HepG2 (cell line): ENCODE measurements around the gene FMN2. TPM values are rescaled to one million over a fixed set of nuclear protein-coding genes. Genes with fewer than 3 reads are reported as not detected.

Experiments
- ATAC-seq: fragments of 200-7000 bp; cut with Tn5 transposase; 3 replicates; pipeline ENCODE4 v1.9.1; 2020; ENCODE audit warnings: mild to moderate bottlenecking, moderate library complexity
- BruUV-seq: library from RNA; stranded (reverse); fragments of 400-500 nt; replicated peaks from 2 replicates; lab custom pipeline; 2021; lab: Mats Ljungman, UMichigan
- CTCF ChIA-PET: fragments of 300-600 bp; formaldehyde crosslinking; extraction: SDS; loops from one replicate; lab custom pipeline; 2021; ENCODE audit warnings: low total read pairs, inconsistent platforms, low intra/inter-chr PET ratio; lab: Yijun Ruan, JAX
- POLR2A ChIA-PET: fragments of 350-600 bp; sonication (Branson Sonifier 250); formaldehyde crosslinking; loops from one replicate; lab custom pipeline; 2020; ENCODE audit warnings: antibody characterized with exemption, inconsistent platforms; lab: Yijun Ruan, JAX
- DNase-seq: peaks from one replicate; pipeline ENCODE4 v3.0.0-alpha.2; 2015; ENCODE audit warnings: low spot score
- FAIRE-seq: peaks from 3 replicates; lab custom pipeline; 2011; peaks lifted over from hg19 to GRCh38; lab: Jason Lieb, UNC
- H2AFZ ChIP-seq: one replicate; pipeline ENCODE4 v1.6.1; 2011; ENCODE audit warnings: low read length, inconsistent platforms
- H3K27ac ChIP-seq: fragments of 300-600 bp; 3 replicates; pipeline ENCODE4 v1.8.0; 2011; ENCODE audit warnings: mixed run types, mild to moderate bottlenecking, mixed read lengths, low read length, inconsistent platforms; ENCODE audit not compliant: insufficient read depth; ENCODE audit errors: extremely low read length
- H3K27me3 ChIP-seq, 2 experiments: fragments of 200-600 bp in 1 of 2; 2 replicates in 1 of 2; 3 replicates in 1 of 2; pipeline versions ENCODE4 v1.6.0 to v1.8.0; 2011; ENCODE audit warnings: low read length in 2 of 2, mild to moderate bottlenecking in 2 of 2, moderate library complexity in 2 of 2, inconsistent platforms in 1 of 2; ENCODE audit not compliant: insufficient read depth in 2 of 2, control insufficient read depth in 1 of 2
- H3K36me3 ChIP-seq, 2 experiments: fragments of 200-600 bp in 1 of 2; replicated peaks in 1 of 2; 2 replicates in 1 of 2; 3 replicates in 1 of 2; pipeline versions ENCODE4 v1.5.1 to v1.8.0; 2011; ENCODE audit warnings: low read length in 2 of 2, inconsistent platforms in 1 of 2; ENCODE audit not compliant: insufficient read depth in 2 of 2, control insufficient read depth in 1 of 2
- H3K4me1 ChIP-seq: 2 replicates; pipeline ENCODE4 v1.5.1; 2012; ENCODE audit warnings: low read length, inconsistent platforms; ENCODE audit not compliant: insufficient read depth
- H3K4me2 ChIP-seq: 2 replicates; pipeline ENCODE4 v1.6.0; 2011; ENCODE audit warnings: low read depth, low read length, inconsistent platforms
- H3K4me3 ChIP-seq, 3 experiments: fragments of 200-600 bp in 1 of 3; sonication (generic), shearing (Covaris generic) in 1 of 3; replicated peaks in 1 of 3; 2 replicates each; pipeline ENCODE4 v1.5.1; 2011 to 2016; ENCODE audit warnings: low read length in 3 of 3, inconsistent platforms in 2 of 3, low read depth in 2 of 3, mild to moderate bottlenecking in 2 of 3, control low read depth in 1 of 3, mixed read lengths in 1 of 3; ENCODE audit not compliant: insufficient read depth in 1 of 3
- H3K79me2 ChIP-seq: one replicate; pipeline ENCODE4 v1.6.1; 2011; ENCODE audit warnings: low read length, inconsistent platforms; ENCODE audit not compliant: insufficient read depth
- H3K9ac ChIP-seq: 2 replicates; pipeline ENCODE4 v1.6.0; 2011; ENCODE audit warnings: mild to moderate bottlenecking, low read depth, low read length, inconsistent platforms; ENCODE audit not compliant: insufficient read depth
- H3K9me3 ChIP-seq: 2 replicates; pipeline ENCODE4 v1.5.1; 2012; ENCODE audit warnings: mild to moderate bottlenecking, low read length
- H4K20me1 ChIP-seq: 2 replicates; pipeline ENCODE4 v1.6.0; 2011; ENCODE audit warnings: inconsistent platforms, mild to moderate bottlenecking, low read length, moderate library complexity; ENCODE audit not compliant: insufficient read depth
- HNF4A ChIP-seq: sonication (generic); formaldehyde crosslinking; IDR thresholded peaks from 2 replicates; pipeline ENCODE4 v1.4.0; 2020; ENCODE audit warnings: missing genetic modification reagents
- KLF16 ChIP-seq, 2 experiments: sonication (generic) in 1 of 2; formaldehyde crosslinking in 1 of 2; IDR thresholded peaks; 2 replicates each; pipeline versions ENCODE4 v1.6.1 to v1.8.0; 2016 to 2023; ENCODE audit warnings: missing genetic modification reagents in 2 of 2, missing compliant biosample characterization in 1 of 2
- SATB2 ChIP-seq: sonication (generic); formaldehyde crosslinking; IDR thresholded peaks from 2 replicates; pipeline ENCODE4 v1.5.0; 2020; ENCODE audit warnings: missing genetic modification reagents
- ZNF207 ChIP-seq: fragments of 450-650 bp; IDR thresholded peaks from 2 replicates; pipeline ENCODE4 v1.6.1; 2016; ENCODE audit warnings: antibody characterized with exemption, borderline replicate concordance
- ZNF317 ChIP-seq: sonication (generic); formaldehyde crosslinking; IDR thresholded peaks from 2 replicates; pipeline ENCODE4 v1.5.0; 2020; ENCODE audit warnings: mild to moderate bottlenecking, missing genetic modification reagents
- ZNF335 ChIP-seq: sonication (generic); formaldehyde crosslinking; IDR thresholded peaks from 2 replicates; pipeline ENCODE4 v1.4.0; 2020; ENCODE audit warnings: missing genetic modification reagents
- ZNF766 ChIP-seq: sonication (generic); formaldehyde crosslinking; IDR thresholded peaks from 2 replicates; pipeline ENCODE4 v1.5.0; 2020; ENCODE audit warnings: missing genetic modification reagents, borderline replicate concordance
- WGBS: methylation state at CpG from one replicate; pipeline ENCODE4 v1.1.6; 2017; ENCODE audit warnings: low lambda C conversion rate; 5-methylcytosine and 5-hydroxymethylcytosine counted together
- in situ Hi-C: cut with HindIII; loops from 2 replicates; pipeline ENCODE4 v1.10.0; 2017; ENCODE audit warnings: low pct_unique_long_range_greater_than_20kb; ENCODE audit not compliant: extremely low pct_ligation_motif_present
- intact Hi-C: fragments of 100-400 bp; cut with micrococcal nuclease; formaldehyde crosslinking; loops from one replicate; pipeline ENCODE4 v1.10.0; 2022; ENCODE audit not compliant: unreplicated experiment
- polyA plus RNA-seq, 8 experiments: library from polyadenylated mRNA; depleted of rRNA in 3 of 8; stranded (reverse) in 7 of 8; unstranded in 1 of 8; fragments of >200 nt; fragmentation: Illumina TruSeq in 4 of 8; extraction: Trizol in 4 of 8; gene quantifications; 2 replicates each; pipeline versions ENCODE4 v1.2.1 to v1.2.3, GENCODE V29; 2011 to 2016; ENCODE audit warnings: low read depth in 4 of 8, missing spikeins in 1 of 8, mixed read lengths in 1 of 8; ENCODE audit not compliant: insufficient read depth in 1 of 8
- total RNA-seq, 5 experiments: library from RNA; depleted of rRNA; stranded (reverse); fragments of >200 nt; fragmentation: Illumina TruSeq; extraction: Trizol; gene quantifications; 2 replicates each; pipeline ENCODE4 v1.2.3, GENCODE V29; 2016; ENCODE audit warnings: low read depth in 1 of 5
- TF ChIP-seq, protein P1 (sequence below): sonication (generic); formaldehyde crosslinking; IDR thresholded peaks from 2 replicates; pipeline ENCODE4 v1.4.0; 2020; ENCODE audit warnings: mild to moderate bottlenecking, missing genetic modification reagents
- TF ChIP-seq, protein P2 (sequence below): sonication (generic); formaldehyde crosslinking; IDR thresholded peaks from 2 replicates; pipeline ENCODE4 v1.9.0; 2021; ENCODE audit warnings: missing genetic modification reagents, mild to moderate bottlenecking, borderline replicate concordance
- TF ChIP-seq, protein P3 (sequence below): fragments of 450-650 bp; IDR thresholded peaks from 2 replicates; pipeline ENCODE4 v1.6.1; 2017; ENCODE audit warnings: mild to moderate bottlenecking
- TF ChIP-seq, protein P4 (sequence below): sonication (generic); formaldehyde crosslinking; conservative IDR thresholded peaks from 2 replicates; pipeline ENCODE4 v1.5.0; 2020; ENCODE audit warnings: missing genetic modification reagents

Gene FMN2
- total and polyA plus RNA-seq, 2 of the 13 experiments (the other 11 are each of a cell fraction or from before 2014, with no cell fraction given) = not detected

DNA sequence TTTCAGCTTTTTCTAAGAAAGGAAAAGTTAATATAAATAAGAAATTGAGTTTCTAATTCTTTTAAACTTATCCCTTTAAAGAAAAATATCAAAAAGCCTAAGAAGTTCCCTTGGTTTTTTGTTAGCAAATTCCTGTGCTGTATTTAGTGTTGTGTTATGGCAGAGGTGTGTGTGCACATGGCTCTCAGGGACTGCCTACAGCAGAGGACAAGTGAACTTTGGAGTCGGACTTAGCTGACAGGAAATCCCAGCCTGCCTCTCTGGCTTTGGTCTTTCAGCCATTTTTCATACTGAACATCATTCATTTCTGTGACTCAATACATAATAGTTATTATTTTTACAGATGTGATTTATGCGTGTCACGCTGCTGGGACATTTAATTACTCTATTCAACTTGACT, 149.6 kb downstream of the FMN2 start:
- 46% methylated on average over 3 of the region's 3 CpGs for WGBS
- no peak overlapping the region for H3K9ac ChIP-seq
- H3K27me3 ChIP-seq = no peaks in the 10 kb centered on the region; a peak in 1 of 5 replicates
- TF ChIP-seq, protein P1, sequence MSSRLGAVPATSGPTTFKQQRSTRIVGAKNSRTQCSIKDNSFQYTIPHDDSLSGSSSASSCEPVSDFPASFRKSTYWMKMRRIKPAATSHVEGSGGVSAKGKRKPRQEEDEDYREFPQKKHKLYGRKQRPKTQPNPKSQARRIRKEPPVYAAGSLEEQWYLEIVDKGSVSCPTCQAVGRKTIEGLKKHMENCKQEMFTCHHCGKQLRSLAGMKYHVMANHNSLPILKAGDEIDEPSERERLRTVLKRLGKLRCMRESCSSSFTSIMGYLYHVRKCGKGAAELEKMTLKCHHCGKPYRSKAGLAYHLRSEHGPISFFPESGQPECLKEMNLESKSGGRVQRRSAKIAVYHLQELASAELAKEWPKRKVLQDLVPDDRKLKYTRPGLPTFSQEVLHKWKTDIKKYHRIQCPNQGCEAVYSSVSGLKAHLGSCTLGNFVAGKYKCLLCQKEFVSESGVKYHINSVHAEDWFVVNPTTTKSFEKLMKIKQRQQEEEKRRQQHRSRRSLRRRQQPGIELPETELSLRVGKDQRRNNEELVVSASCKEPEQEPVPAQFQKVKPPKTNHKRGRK (CRISPR knock-in tag) = no peak
- TF ChIP-seq KLF16 (CRISPR knock-in tag; IDR thresholded peaks at IDR 0.05) = no peak
- TF ChIP-seq HNF4A (CRISPR knock-in tag) = peak; percentile 43
- TF ChIP-seq, all 625 proteins: peak for 1
- Histone ChIP-seq H3K36me3 (no peaks in the 10 kb centered on the region), H3K79me2 (no peaks in the 10 kb centered on the region), H3K27ac (no peak overlapping the region), H3K9me3 (no peaks in the 10 kb centered on the region), H3K4me3 (no peak overlapping the region), H3K4me2 (no peak overlapping the region), H2AFZ (no peak overlapping the region), H3K4me1 (no peaks in the 10 kb centered on the region), H4K20me1 (no peaks in the 10 kb centered on the region)
- in situ Hi-C loops (no loop called here), intact Hi-C loops (no loop called here)
- DNase-seq (peak; percentile 7), ATAC-seq (peak; percentile 76), FAIRE-seq (no peak)
- ChIA-PET POLR2A (no interaction called here), CTCF (no interaction called here)
- BruUV-seq = no TSS peak

DNA sequence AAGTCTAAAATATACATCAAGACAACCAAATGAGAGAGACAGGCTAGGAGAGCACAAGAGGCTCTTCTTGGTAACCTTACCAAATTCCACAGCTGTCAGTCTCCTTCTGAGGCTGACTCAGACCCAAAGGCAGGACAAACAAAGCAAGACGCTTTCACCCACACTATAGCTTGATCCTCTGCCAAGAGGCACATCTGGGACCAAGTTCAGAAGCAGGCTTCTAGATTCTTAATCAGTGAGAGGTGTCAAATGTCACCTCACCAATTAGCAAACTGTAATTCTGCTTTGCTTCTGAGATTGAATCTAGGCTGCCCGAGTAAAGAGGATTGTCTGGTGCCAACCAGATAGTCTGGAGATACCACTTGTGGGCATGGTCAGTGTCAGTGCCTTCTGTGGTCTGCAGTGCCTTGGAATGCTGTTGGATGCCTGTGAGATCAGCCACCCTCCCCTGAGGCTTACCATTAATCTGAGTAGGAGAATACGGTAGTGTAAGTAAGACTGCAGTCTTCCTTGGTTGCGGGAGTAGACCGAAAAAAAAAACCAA, 151.0 kb downstream of the FMN2 start:
- ATAC-seq (no peak), DNase-seq (no peak), FAIRE-seq (no peak)
- Histone ChIP-seq H3K27me3 (no peaks in the 10 kb centered on the region; a peak in 1 of 5 replicates), H3K36me3 (no peaks in the 10 kb centered on the region), H3K4me3 (no peak overlapping the region), H3K79me2 (no peaks in the 10 kb centered on the region), H3K9ac (no peak overlapping the region), H3K27ac (no peak overlapping the region), H3K4me2 (no peak overlapping the region), H4K20me1 (no peaks in the 10 kb centered on the region), H3K4me1 (no peaks in the 10 kb centered on the region), H2AFZ (no peak overlapping the region), H3K9me3 (no peaks in the 10 kb centered on the region)
- 11% methylated on average over 5 of the region's 5 CpGs for WGBS
- CTCF ChIA-PET = no interaction called here
- no TSS peak for BruUV-seq
- intact Hi-C loops = no loop called here
- POLR2A ChIA-PET = no interaction called here
- in situ Hi-C loops = no loop called here
- no peak for TF ChIP-seq ZNF317 (CRISPR knock-in tag)
- no peak for TF ChIP-seq ZNF335 (CRISPR knock-in tag)
- TF ChIP-seq ZNF207 = no peak
- TF ChIP-seq, protein P2, sequence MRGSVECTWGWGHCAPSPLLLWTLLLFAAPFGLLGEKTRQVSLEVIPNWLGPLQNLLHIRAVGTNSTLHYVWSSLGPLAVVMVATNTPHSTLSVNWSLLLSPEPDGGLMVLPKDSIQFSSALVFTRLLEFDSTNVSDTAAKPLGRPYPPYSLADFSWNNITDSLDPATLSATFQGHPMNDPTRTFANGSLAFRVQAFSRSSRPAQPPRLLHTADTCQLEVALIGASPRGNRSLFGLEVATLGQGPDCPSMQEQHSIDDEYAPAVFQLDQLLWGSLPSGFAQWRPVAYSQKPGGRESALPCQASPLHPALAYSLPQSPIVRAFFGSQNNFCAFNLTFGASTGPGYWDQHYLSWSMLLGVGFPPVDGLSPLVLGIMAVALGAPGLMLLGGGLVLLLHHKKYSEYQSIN (CRISPR knock-in tag) = no peak
- TF ChIP-seq, protein P3, sequence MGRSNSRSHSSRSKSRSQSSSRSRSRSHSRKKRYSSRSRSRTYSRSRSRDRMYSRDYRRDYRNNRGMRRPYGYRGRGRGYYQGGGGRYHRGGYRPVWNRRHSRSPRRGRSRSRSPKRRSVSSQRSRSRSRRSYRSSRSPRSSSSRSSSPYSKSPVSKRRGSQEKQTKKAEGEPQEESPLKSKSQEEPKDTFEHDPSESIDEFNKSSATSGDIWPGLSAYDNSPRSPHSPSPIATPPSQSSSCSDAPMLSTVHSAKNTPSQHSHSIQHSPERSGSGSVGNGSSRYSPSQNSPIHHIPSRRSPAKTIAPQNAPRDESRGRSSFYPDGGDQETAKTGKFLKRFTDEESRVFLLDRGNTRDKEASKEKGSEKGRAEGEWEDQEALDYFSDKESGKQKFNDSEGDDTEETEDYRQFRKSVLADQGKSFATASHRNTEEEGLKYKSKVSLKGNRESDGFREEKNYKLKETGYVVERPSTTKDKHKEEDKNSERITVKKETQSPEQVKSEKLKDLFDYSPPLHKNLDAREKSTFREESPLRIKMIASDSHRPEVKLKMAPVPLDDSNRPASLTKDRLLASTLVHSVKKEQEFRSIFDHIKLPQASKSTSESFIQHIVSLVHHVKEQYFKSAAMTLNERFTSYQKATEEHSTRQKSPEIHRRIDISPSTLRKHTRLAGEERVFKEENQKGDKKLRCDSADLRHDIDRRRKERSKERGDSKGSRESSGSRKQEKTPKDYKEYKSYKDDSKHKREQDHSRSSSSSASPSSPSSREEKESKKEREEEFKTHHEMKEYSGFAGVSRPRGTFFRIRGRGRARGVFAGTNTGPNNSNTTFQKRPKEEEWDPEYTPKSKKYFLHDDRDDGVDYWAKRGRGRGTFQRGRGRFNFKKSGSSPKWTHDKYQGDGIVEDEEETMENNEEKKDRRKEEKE = no peak
- no peak for TF ChIP-seq ZNF766 (CRISPR knock-in tag)
- TF ChIP-seq, protein P4, sequence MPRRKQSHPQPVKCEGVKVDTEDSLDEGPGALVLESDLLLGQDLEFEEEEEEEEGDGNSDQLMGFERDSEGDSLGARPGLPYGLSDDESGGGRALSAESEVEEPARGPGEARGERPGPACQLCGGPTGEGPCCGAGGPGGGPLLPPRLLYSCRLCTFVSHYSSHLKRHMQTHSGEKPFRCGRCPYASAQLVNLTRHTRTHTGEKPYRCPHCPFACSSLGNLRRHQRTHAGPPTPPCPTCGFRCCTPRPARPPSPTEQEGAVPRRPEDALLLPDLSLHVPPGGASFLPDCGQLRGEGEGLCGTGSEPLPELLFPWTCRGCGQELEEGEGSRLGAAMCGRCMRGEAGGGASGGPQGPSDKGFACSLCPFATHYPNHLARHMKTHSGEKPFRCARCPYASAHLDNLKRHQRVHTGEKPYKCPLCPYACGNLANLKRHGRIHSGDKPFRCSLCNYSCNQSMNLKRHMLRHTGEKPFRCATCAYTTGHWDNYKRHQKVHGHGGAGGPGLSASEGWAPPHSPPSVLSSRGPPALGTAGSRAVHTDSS (CRISPR knock-in tag) = no peak
- TF ChIP-seq SATB2 = no peak
